Ectodermal cell (in vitro differentiated cells): ENCODE data around the gene CCDC192.

Experiments
- H3K27ac ChIP-seq: 2 replicates; pipeline ENCODE4 v1.7.0; 2013; ENCODE audit warnings: mild to moderate bottlenecking, low read depth, low read length; ENCODE audit not compliant: insufficient read depth, poor library complexity, severe bottlenecking
- H3K27me3 ChIP-seq: 2 replicates; pipeline ENCODE4 v1.7.0; 2013; ENCODE audit warnings: mild to moderate bottlenecking, low read length; ENCODE audit not compliant: insufficient read depth, control insufficient read depth, poor library complexity, severe bottlenecking
- H3K36me3 ChIP-seq: one replicate; pipeline ENCODE4 v1.7.0; 2013; ENCODE audit warnings: low read length; ENCODE audit not compliant: control insufficient read depth, insufficient read depth
- H3K4me1 ChIP-seq: one replicate; pipeline ENCODE4 v1.7.0; 2013; ENCODE audit warnings: low read length; ENCODE audit not compliant: control insufficient read depth, insufficient read depth
- H3K4me3 ChIP-seq: 2 replicates; pipeline ENCODE4 v1.7.0; 2013; ENCODE audit warnings: low read depth, low read length, control low read depth; ENCODE audit not compliant: insufficient read depth
- H3K9me3 ChIP-seq: 2 replicates; pipeline ENCODE4 v1.7.0; 2013; ENCODE audit warnings: mild to moderate bottlenecking, low read length, moderate library complexity; ENCODE audit not compliant: control insufficient read depth
- WGBS, 2 experiments: methylation state at CpG; one replicate each; pipeline ENCODE4 v1.1.7; 2013; ENCODE audit warnings: missing lambda C conversion rate in 2 of 2; 5-methylcytosine and 5-hydroxymethylcytosine counted together

Gene CCDC192

GRCh38 chr5:127910307-127910956, 207.2 kb downstream of the CCDC192 start:
- no peaks in the 10 kb centered on the region for H3K4me1 ChIP-seq
- H3K27me3 ChIP-seq: no peaks in the 10 kb centered on the region
- 94 to 100% methylated on average over 2 of the region's 2 CpGs for WGBS, 2 experiments
- no peak overlapping the region for H3K27ac ChIP-seq
- H3K36me3 ChIP-seq: no peaks in the 10 kb centered on the region
- H3K4me3 ChIP-seq: no peak overlapping the region
- H3K9me3 ChIP-seq: no peaks in the 10 kb centered on the region

- Histone ChIP-seq H3K4me3 (no peak overlapping the region), H3K36me3 (no peaks in the 10 kb centered on the region), H3K27me3 (no peaks in the 10 kb centered on the region), H3K27ac (no peak overlapping the region), H3K9me3 (no peaks in the 10 kb centered on the region), H3K4me1 (no peaks in the 10 kb centered on the region)
- 89 to 95% methylated on average over 2 of the region's 2 CpGs for WGBS, 2 experiments
Observed at GRCh38 chr5:127911619-127912018, 208.4 kb downstream of the CCDC192 start.

GRCh38 chr5:127912411-127912810, 209.2 kb downstream of the CCDC192 start:
- H3K4me1 ChIP-seq: no peaks in the 10 kb centered on the region
- WGBS, 2 experiments: 91 to 95% methylated on average over 3 of the region's 3 CpGs
- no peaks in the 10 kb centered on the region for H3K9me3 ChIP-seq
- no peaks in the 10 kb centered on the region for H3K36me3 ChIP-seq
- H3K27me3 ChIP-seq: no peaks in the 10 kb centered on the region
- H3K27ac ChIP-seq: no peak overlapping the region
- no peak overlapping the region for H3K4me3 ChIP-seq

- Histone ChIP-seq H3K4me3 (no peak overlapping the region), H3K9me3 (no peaks in the 10 kb centered on the region), H3K27ac (no peak overlapping the region), H3K4me1 (no peaks in the 10 kb centered on the region), H3K27me3 (peaks cover 4% of the 10 kb centered on the region), H3K36me3 (no peaks in the 10 kb centered on the region)
- WGBS, 2 experiments: 89 to 97% methylated on average over 3 of the region's 3 CpGs
Observed at GRCh38 chr5:127916885-127917573, 213.8 kb downstream of the CCDC192 start.

- H3K9me3 ChIP-seq: no peaks in the 10 kb centered on the region
Observed at GRCh38 chr5:127919006-127919796, 216.0 kb downstream of the CCDC192 start.

GRCh38 chr5:127919818-127920217, 216.6 kb downstream of the CCDC192 start:
- no peak overlapping the region for H3K4me3 ChIP-seq
- H3K9me3 ChIP-seq: no peaks in the 10 kb centered on the region
- H3K27me3 ChIP-seq: peaks cover 7% of the 10 kb centered on the region
- H3K27ac ChIP-seq: no peak overlapping the region
- H3K36me3 ChIP-seq: no peaks in the 10 kb centered on the region
- H3K4me1 ChIP-seq: no peaks in the 10 kb centered on the region

More at GRCh38 chr5:127919006-127919796, 216.0 kb downstream of the CCDC192 start:
- Histone ChIP-seq H3K4me3 (no peak overlapping the region), H3K4me1 (no peaks in the 10 kb centered on the region), H3K36me3 (no peaks in the 10 kb centered on the region), H3K27ac (no peak overlapping the region), H3K27me3 (peaks cover 7% of the 10 kb centered on the region)
- WGBS, 2 experiments: 88 to 89% methylated on average over 5 of the region's 5 CpGs

- Histone ChIP-seq H3K4me1 (no peaks in the 10 kb centered on the region), H3K9me3 (no peaks in the 10 kb centered on the region), H3K4me3 (no peak overlapping the region), H3K36me3 (no peaks in the 10 kb centered on the region), H3K27me3 (peaks cover 15% of the 10 kb centered on the region), H3K27ac (no peak overlapping the region)
Observed at GRCh38 chr5:127920936-127921335, 217.7 kb downstream of the CCDC192 start.

- 89 to 92% methylated on average over 2 of the region's 2 CpGs for WGBS, 2 experiments
- Histone ChIP-seq H3K4me1 (no peaks in the 10 kb centered on the region), H3K9me3 (no peaks in the 10 kb centered on the region), H3K27ac (no peak overlapping the region), H3K27me3 (peaks cover 32% of the 10 kb centered on the region), H3K36me3 (no peaks in the 10 kb centered on the region), H3K4me3 (no peak overlapping the region)
Observed at GRCh38 chr5:127922603-127923002, 219.4 kb downstream of the CCDC192 start.

GRCh38 chr5:127923804-127924570, 220.8 kb downstream of the CCDC192 start:
- no peaks in the 10 kb centered on the region for H3K4me1 ChIP-seq
- H3K27me3 ChIP-seq: peaks cover 42% of the 10 kb centered on the region
- no peaks in the 10 kb centered on the region for H3K36me3 ChIP-seq
- H3K4me3 ChIP-seq: no peak overlapping the region
- H3K27ac ChIP-seq: no peak overlapping the region
- WGBS, 2 experiments: 82% methylated on average over 2 of the region's 2 CpGs
- H3K9me3 ChIP-seq: no peaks in the 10 kb centered on the region

- WGBS, 2 experiments: 89% methylated on average over 1 of the region's 1 CpG; no CpG with 5 or more reads in 1 of the 2 experiments
- H3K27ac ChIP-seq: no peak overlapping the region
- no peaks in the 10 kb centered on the region for H3K4me1 ChIP-seq
- H3K9me3 ChIP-seq: no peaks in the 10 kb centered on the region
- no peak overlapping the region for H3K4me3 ChIP-seq
- peaks cover 48% of the 10 kb centered on the region for H3K27me3 ChIP-seq
- H3K36me3 ChIP-seq: no peaks in the 10 kb centered on the region
Observed at GRCh38 chr5:127924606-127925005, 221.4 kb downstream of the CCDC192 start.
